Posterior vena cava (tissue), 2 donors: ENCODE results near the gene ACBD4. TPM values are rescaled to one million over a fixed set of nuclear protein-coding genes. Genes with fewer than 3 reads are reported as not detected.
A peak's percentile ranks its signal among the peaks of the same experiment; 100 is the strongest.

Source experiments
- DNase-seq: peaks from one replicate; pipeline ENCODE4 v3.0.0-alpha.2; 2020; ENCODE audit warnings: low spot score
- intact Hi-C, 2 donors: fragments of 100-400 bp; cut with DNase I; formaldehyde crosslinking; loops; one replicate each; pipeline versions ENCODE4 v1.14.1 to v1.14.2; 2022 to 2023
- microRNA-seq, 2 donors: library from miRNA; unstranded; fragments of <30 nt; microRNA quantifications; one replicate each; pipeline ENCODE4 v1.2.0, GENCODE V29; 2020 to 2021; ENCODE audit warnings: borderline microRNAs expressed in 2 of 2
- total RNA-seq, 2 donors: library from RNA; stranded (reverse); fragmentation: NEBNext Ultra II Directional; extraction: Animal tissue kit (Norgen Biotek cat#: 25700); gene quantifications; one replicate each; pipeline ENCODE4 v1.2.1, GENCODE V29; 2021
- donor health status: DM: yes; HTN: yes; CAD: no.
- donor health status: DM: yes; HTN: yes; CAD: no.

Gene ACBD4
- total RNA-seq, 2 donors from 2014 or later = 10.8 to 12.9 TPM

DNA sequence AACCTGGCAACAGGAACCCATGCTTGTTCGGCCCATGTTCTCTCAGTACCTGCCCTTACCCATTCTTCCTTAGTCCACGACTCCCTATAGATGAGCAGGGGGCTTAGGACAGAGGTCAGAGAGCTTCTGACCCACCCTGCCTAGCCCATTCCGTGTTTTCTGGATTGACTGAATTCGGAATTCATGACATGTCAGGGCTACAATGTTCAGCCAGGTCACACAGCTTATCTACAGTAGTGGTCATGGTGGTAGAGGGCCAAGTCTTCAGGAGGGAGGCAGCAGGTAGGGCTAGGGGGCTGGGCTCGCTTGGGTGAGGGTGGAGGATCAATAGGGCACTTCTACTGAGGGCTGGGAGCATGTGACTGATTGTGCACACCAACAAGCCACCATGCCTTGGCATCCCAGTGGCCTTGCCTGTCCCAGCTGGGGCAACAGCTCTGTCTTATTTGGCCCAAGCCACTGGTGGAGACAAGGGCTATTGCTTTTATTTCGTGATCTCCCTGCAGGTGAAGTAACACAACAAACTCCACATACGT, 29.3 kb downstream of the ACBD4 start:
- intact Hi-C loops = no loop called here
- DNase-seq = no peak

DNA sequence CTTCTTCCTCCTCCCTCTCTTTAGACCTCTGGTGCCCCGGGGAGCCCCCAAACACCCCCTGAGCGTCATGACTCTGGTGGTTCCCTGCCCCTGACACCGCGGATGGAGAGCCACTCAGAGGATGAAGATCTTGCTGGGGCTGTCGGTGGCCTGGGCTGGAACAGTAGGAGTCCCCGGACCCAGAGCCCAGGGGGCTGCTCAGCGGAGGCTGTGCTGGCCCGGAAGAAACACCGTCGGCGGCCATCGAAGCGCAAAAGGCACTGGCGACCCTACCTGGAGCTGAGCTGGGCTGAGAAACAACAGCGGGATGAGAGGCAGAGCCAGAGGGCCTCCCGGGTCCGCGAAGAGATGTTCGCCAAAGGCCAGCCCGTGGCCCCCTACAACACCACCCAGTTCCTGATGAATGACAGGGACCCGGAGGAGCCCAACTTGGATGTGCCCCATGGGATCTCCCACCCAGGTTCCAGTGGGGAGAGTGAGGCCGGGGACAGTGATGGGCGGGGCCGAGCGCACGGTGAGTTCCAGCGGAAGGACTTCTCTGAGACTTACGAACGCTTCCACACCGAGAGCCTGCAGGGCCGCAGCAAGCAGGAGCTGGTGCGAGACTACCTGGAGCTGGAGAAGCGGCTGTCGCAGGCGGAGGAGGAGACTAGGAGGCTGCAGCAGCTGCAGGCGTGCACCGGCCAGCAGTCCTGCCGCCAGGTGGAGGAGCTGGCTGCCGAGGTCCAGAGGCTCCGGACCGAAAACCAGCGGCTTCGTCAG, 33.7 kb downstream of the ACBD4 start:
- DNase-seq = peak; percentile 45
- intact Hi-C loops = no loop called here

DNA sequence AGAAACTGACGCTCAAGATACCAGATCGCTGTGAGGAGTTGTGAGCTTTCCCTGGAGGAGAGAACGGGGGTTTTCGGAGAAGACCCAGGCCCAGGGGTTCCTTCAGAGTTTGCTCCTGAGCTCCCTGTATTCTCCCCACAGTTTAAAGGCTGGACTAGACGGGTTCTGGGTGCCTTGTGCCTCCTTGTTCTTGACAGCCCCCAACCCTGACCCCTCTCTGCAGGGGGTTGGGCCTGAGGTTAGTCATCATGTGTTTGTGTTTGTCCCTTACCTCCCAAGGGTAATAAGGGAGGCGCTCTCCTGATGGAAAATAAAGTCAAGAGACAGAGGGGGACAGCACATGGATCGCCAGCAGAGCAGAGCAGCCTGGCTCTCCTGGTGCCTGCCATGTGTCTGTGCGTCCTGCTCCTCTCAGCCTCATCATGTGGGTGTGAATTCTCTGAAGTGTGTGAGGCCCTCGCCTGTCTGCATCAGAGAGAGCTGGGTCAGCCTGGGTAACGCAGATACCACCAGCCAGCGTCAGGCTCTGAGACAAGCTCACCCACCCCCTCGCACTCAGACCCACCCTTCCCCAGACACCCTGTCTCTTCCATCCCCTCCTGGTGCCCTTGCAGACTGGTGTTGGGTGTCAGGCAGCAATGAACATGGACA, 34.9 kb downstream of the ACBD4 start:
- DNase-seq = no peak
- intact Hi-C loops = no loop called here

DNA sequence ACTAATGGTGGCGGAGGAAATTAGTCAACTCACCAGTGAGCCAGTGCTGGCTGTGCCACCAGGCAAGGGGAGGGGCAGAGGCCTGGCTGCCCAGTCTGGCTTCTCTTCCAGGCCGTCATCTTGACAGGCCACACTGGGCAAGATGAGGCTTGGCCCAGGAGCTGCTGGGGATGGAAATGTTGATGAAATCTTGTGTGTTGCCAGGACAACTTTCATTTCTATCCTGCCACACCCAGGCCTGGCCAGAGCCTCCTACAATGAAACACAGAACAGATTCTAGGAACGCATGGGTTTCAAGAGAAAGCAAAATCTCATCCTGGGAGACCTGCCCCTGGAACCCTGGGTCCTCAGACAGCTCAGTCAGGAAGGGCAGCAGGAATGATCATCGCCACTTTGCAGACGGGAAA, 35.4 kb downstream of the ACBD4 start:
- peak; percentile 93 for DNase-seq
- intact Hi-C loops = no loop called here

DNA sequence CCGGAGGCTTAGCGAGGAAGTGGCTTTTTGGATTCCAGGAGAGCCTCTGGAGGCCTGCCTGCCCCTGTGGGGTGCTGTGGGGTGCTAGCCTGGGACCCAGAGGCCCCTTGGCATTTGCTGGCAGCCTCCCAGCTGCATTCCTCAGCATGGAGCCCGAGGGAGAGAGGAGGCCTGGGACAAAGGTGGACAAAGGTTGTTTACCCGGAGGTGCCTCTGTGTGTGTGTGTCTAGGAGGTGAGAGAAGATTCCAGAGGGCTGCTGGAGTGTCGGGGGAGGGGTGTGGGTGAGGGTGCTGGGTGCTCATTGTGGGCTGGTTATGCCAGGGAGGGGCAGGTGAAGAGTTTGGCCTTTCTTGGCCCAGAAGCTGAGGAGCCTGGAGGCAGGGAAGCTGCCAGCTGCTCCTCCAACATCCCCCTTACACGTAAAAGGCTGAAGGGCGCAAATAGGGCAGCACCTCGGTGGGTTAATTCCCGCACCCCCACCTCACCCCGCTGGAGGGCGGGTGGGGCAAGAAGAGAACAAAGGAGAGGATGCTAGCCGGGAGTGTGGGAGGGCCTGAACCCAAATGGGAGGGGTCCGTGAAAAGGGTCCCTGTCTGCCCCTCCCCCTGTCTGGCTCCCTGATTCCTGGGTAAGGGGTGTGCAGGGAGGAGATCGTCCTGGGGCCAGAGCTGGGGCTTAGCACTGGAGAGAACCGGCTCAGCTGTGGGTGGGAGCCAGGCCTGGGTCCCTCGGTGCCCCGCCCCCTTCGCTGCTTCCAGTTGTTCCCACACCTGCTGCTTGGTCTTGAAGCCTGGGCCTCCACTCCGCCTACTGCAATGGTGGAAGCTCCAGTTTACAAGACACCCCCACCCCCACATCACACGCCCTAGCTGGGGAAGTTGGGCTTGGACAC, 36.1 kb downstream of the ACBD4 start:
- intact Hi-C loops = no loop called here
- DNase-seq = no peak

DNA sequence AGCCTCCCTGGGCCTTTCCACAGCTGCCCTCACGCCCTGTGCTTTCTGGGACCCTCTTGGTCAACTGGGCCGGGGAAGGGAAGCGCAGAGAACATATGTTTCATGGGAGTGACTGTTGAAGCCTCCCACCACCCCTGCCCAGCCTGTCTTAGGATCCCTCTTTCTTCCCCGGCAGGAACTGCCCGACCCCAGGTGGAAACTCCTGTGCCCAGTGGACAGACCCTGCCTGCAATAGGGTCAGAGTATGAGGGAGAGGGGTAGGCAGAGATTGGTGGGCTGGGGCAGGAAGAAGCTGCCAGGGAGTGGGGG, 36.7 kb downstream of the ACBD4 start:
- no peak for DNase-seq
- intact Hi-C loops = no loop called here

DNA sequence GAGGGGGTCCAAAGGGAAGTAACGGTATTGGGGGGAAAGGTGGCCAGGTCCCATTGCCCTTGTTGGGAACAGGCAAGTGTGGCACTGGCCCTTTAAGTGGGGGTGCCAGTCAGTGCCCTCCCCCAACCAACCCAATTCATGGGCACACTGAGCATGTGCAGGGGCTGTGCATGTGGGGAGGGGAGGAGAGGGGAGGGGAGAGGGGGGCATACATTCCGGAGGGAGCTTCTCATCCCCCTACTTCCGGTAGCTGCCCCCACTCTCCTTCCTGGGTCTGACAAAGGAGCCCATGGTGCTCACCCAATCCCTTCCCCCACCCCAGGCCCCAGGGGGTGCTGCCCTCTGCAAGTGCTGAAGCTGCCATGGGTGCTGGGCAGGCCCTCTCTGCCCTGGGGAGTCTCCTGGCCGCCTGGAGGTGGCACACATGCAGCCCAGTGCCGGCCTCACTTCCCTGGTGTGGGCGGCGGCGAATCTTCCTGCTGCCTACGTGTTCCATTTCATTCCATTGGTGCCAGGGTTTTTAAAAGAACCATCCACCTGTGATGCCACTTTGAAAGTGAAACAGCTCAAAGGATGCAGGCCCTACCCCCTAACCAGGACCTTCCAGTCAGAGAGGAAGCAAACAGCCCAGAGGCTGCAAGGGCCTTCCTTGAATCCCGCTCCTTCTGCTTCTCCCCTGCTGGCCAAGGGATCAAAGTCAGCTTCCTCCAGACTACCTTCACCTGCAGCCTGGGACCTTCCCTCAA, 37.2 kb downstream of the ACBD4 start:
- intact Hi-C loops = no loop called here
- peak; percentile 81 for DNase-seq

DNA sequence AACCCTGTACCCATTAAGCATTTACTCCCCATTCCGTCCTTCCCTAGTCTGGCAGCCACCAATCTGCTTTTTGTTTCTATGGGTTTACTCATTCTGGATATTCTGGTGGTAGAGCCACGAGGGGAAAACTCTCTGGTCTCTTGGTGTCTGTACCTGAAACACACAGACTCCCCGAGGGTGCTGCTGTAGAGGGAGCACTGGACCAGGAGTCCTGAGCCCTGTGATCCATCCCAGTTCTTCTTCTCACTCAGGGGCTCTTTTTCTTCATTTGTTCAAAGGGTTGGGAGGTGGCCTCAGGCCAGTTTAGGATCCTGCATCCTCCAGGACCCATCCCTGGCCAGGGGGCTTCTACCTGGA, 40.2 kb downstream of the ACBD4 start:
- no peak for DNase-seq
- intact Hi-C loops = no loop called here

DNA sequence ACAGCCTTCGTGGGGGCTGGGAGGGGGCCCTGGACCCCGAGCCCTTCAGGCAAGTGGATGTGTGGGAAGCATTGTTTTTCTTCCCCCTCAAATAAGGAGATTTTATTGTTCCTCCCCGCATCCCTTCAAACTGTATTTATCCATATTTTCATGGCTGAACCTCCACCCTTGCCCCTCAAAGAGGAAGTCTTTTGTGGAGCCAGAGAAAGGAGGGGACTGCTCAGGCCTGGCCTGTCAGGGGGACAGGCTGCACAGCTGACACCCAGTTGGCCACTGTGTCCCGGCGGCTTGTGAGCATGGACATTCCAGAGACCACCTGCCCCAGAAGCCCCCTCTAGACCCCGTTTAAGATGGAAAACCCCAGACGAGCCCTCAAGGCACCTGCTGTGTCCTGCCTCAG, 42.1 kb downstream of the ACBD4 start:
- DNase-seq = no peak
- intact Hi-C loops = no loop called here

DNA sequence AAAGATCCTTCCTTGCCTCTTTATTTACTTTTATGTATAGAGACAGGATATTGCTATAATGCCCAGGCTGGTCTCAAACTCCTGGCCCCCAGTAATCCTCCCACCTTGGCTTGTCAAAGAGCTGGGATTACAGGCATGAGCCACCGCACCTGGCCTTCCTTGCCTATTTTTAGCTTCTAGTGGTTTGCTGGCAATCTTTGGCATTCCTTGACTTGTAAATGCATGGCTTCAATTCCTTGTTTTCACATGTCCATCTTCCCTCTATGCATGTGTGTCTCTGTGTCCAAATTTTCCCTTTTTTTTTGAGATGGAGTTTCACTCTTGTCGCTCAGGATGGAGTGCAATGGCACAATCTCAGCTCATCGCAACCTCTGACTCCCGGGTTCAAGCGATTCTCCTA, 48.7 kb downstream of the ACBD4 start:
- intact Hi-C loops = no loop called here
- DNase-seq = no peak

DNA sequence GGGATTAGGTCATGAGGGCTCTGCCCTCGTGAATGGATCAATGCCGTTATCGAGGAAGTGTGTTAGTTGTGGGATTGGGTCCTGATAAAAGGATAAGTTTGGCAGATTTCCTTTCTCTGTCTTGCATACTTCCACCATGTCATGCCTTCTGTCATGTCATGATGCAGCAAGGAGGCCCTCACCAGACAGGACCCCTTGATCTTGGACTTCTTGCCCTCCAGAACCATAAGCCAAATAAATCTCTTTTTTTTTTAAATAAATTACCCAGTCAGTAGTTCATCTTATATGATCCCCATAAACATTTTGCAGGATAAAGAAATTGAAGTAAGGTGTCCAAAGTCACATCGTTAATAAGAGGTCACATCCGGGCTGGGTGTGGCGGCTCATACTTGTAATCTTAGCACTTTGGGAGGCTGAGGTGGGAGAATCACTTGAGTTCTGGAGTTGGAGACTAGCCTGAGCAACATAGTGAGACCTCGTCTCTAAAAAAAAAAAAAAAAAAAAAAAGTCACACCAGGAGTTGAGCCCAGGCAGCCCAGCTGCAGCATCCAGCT, 51.4 kb downstream of the ACBD4 start:
- intact Hi-C loops = no loop called here
- DNase-seq = no peak

DNA sequence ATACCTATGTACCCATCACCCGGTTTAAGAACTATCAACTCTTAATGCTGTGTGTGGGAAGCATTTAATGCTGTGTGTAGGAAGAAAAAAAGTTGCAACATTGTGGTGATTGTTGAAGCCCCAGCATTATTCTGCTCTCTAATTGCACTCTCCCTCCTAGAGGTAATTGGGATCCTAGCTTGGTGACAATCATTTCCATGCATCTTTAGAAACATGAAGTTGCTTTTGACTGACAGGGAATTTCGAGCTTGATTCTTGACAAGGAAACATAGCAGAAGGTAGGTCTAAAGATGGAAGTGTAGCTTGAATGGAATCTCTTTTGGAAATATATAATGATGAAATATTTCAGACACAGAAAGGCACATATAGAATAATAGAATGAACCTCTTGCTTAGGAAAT, 53.5 kb downstream of the ACBD4 start:
- intact Hi-C loops = no loop called here
- DNase-seq = no peak

DNA sequence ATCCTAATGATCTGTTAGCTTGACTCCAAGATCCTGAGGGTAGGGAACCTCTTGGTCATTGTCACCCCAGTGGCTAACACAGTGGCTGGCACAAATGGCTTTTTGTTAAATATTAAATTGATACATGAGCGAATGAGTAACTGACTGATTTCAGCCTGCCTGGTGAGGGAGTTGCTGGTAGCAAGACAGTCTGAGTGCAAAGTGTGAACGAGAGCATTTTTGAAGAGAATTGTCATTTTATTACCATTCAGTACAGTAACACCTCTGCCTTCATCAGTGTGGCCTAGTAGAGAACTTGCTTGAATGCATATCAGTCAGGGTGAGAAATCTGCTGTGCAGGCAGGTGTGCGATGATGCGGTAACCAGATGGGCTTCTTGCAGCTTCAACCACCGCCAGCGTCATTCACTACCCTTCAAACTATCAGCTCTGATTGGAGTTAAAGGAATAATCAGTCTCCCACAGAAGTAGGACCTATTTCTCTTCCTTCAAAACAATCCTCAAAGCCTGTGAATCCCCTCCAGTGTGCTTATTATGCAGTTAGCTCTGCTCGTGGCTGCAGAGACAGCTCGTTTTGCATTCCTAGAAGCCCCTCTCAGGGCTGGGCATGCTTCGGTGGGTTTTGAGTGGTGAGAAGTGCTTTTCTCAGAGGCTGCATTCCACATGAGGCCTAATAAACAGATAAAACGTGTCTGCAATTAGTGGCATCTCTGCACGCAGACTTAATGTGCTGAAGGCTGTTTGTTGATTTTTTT, 55.2 kb downstream of the ACBD4 start:
- intact Hi-C loops = no loop called here
- no peak for DNase-seq

Small RNAs within 50 kb of the gene (microRNA-seq; reads per million reads assigned to microRNA genes)
- 0 to 0.65 reads per million in 2 donors for gene MIR6784

Other genes starting within 250 kb of the ACBD4 start
- gene EFTUD2, start 236.2 kb upstream of the ACBD4 start, total RNA-seq = 10 to 100 TPM; 65.2 to 71.9 TPM
- gene GFAP, start 220.2 kb upstream of the ACBD4 start, total RNA-seq = 1 to 10 TPM in 1 of 2 donors, under 1 TPM in 1; 0.51 to 1.7 TPM
- under 1 TPM; 0.10 to 0.65 TPM for gene KIF18B, start 187.9 kb upstream of the ACBD4 start, total RNA-seq
- gene C1QL1, start 167.4 kb upstream of the ACBD4 start, total RNA-seq = under 1 TPM; 0.19 to 0.42 TPM
- 10 to 100 TPM; 17.9 to 19.9 TPM for gene DCAKD, start 84.1 kb upstream of the ACBD4 start, total RNA-seq
- gene NMT1, start 74.4 kb upstream of the ACBD4 start, total RNA-seq = 10 to 100 TPM; 71.8 to 83.5 TPM
- 10 to 100 TPM; 69.3 to 74.2 TPM for gene PLCD3, start 3.2 kb upstream of the ACBD4 start, total RNA-seq
- gene HEXIM1, start 12.8 kb downstream of the ACBD4 start, total RNA-seq = 10 to 100 TPM; 40.6 to 46.9 TPM
- 1 to 10 TPM; 1.6 to 3.0 TPM for gene HEXIM2, start 26.2 kb downstream of the ACBD4 start, total RNA-seq
- gene FMNL1, start 86.2 kb downstream of the ACBD4 start, total RNA-seq = 10 to 100 TPM; 19.5 to 28.2 TPM
- not detected for gene SPATA32, start 126.4 kb downstream of the ACBD4 start, total RNA-seq
- 1 to 10 TPM; 9.1 to 9.7 TPM for gene MAP3K14, start 181.3 kb downstream of the ACBD4 start, total RNA-seq